Measurements from ENCODE around the gene PGBD1.

PGBD1 gene

GRCh38 chr6:28351493-28351925 lies 70.1 kb downstream of the PGBD1 start:
- no peak for DNase-seq
- in situ Hi-C loops (cut with MboI; ENCODE audit: low pct_unique_long_range_greater_than_20kb, low sequenced_read_pairs): loop anchor here (25.0 kb wide), 2 partner anchors 214 to 439 kb away; partner anchors contain the start of genes OR2B2 and ZKSCAN8

All from KBM-7 (cell line).